ENCODE data around the gene TDRD6.

TDRD6 gene

GRCh38 chr6:46720401-46720800, 32.7 kb downstream of the TDRD6 start:
- Histone ChIP-seq H3K36me3 (ENCODE audit: control insufficient read depth, insufficient read depth, low read length) (no peaks in the 10 kb centered on the region), H3K9ac (no peak overlapping the region), H3K27ac (no peak overlapping the region), H3K27me3 (ENCODE audit: control insufficient read depth, insufficient read depth, low read length) (no peaks in the 10 kb centered on the region), H3K4me3 (ENCODE audit: low read depth, low read length) (no peak overlapping the region), H3K79me2 (no peaks in the 10 kb centered on the region), H3K4me2 (ENCODE audit: low read length) (no peak overlapping the region), H2AFZ (no peak overlapping the region), H3K4me1 (peaks cover 5% of the 10 kb centered on the region), H3K9me3 (ENCODE audit: control insufficient read depth, low read length) (no peaks in the 10 kb centered on the region)
- TF ChIP-seq CTCF (IDR thresholded peaks at IDR 0.05) = no peak

- no peak for TF ChIP-seq CTCF (IDR thresholded peaks at IDR 0.05)
Observed at GRCh38 chr6:46729787-46730326, 42.2 kb downstream of the TDRD6 start.

GRCh38 chr6:46730921-46731461, 43.3 kb downstream of the TDRD6 start:
- H3K4me3 ChIP-seq (ENCODE audit: low read depth, low read length) = no peak overlapping the region
- H3K36me3 ChIP-seq (ENCODE audit: control insufficient read depth, insufficient read depth, low read length) = no peaks in the 10 kb centered on the region
- no peaks in the 10 kb centered on the region for H3K9me3 ChIP-seq (ENCODE audit: control insufficient read depth, low read length)
- H3K27me3 ChIP-seq (ENCODE audit: control insufficient read depth, insufficient read depth, low read length) = no peaks in the 10 kb centered on the region
- H3K4me1 ChIP-seq = peaks cover 7% of the 10 kb centered on the region
- no peak overlapping the region for H3K4me2 ChIP-seq (ENCODE audit: low read length)
- no peaks in the 10 kb centered on the region for H3K79me2 ChIP-seq
- no peak overlapping the region for H3K27ac ChIP-seq
- TF ChIP-seq CTCF (IDR thresholded peaks at IDR 0.05) = no peak
- no peak overlapping the region for H2AFZ ChIP-seq
- H3K9ac ChIP-seq = no peak overlapping the region

More at GRCh38 chr6:46729787-46730326, 42.2 kb downstream of the TDRD6 start:
- Histone ChIP-seq H3K4me2 (ENCODE audit: low read length) (no peak overlapping the region), H3K4me3 (ENCODE audit: low read depth, low read length) (no peak overlapping the region), H3K9ac (no peak overlapping the region), H3K36me3 (ENCODE audit: control insufficient read depth, insufficient read depth, low read length) (no peaks in the 10 kb centered on the region), H3K9me3 (ENCODE audit: control insufficient read depth, low read length) (no peaks in the 10 kb centered on the region), H3K4me1 (peaks cover 7% of the 10 kb centered on the region), H3K79me2 (no peaks in the 10 kb centered on the region), H3K27ac (no peak overlapping the region), H2AFZ (no peak overlapping the region), H3K27me3 (ENCODE audit: control insufficient read depth, insufficient read depth, low read length) (no peaks in the 10 kb centered on the region)

- H3K27ac ChIP-seq = peak overlapping the region; percentile 88
- no peaks in the 10 kb centered on the region for H3K27me3 ChIP-seq (ENCODE audit: control insufficient read depth, insufficient read depth, low read length)
- TF ChIP-seq CTCF (IDR thresholded peaks at IDR 0.05) = no peak
Observed at GRCh38 chr6:46733341-46733801, 45.7 kb downstream of the TDRD6 start.

More at GRCh38 chr6:46733341-46733801, 45.7 kb downstream of the TDRD6 start:
- Histone ChIP-seq H3K4me3 (ENCODE audit: low read depth, low read length) (peak overlapping the region; percentile 18), H3K4me1 (peaks cover 7% of the 10 kb centered on the region), H3K79me2 (no peaks in the 10 kb centered on the region), H2AFZ (peak overlapping the region; percentile 89), H3K9me3 (ENCODE audit: control insufficient read depth, low read length) (no peaks in the 10 kb centered on the region), H3K9ac (no peak overlapping the region), H3K4me2 (ENCODE audit: low read length) (no peak overlapping the region), H3K36me3 (ENCODE audit: control insufficient read depth, insufficient read depth, low read length) (no peaks in the 10 kb centered on the region)
